ENCODE measurements around the gene IFT81.
"Not testable (repeated sequence)": the region's sequence is repeated elsewhere in the genome, so short reads cannot be mapped to it uniquely, and the experiment has no call there.

Gene IFT81

DNA sequence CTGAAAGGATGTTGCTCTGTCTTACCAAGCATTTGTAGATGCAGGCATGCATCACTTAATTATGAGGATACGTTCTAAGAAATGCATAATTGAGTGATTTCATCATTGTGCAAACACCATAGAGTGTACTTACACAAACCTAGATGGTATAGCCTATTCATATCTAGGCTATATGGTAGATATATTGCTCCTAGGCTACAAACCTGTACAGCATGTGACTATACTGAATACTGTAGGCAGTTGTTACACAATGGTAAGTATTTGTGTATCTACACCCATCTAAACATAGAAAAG, 75.9 kb downstream of the IFT81 start:
- no peak overlapping the region for H3K4me3 ChIP-seq (ENCODE audit: low read depth, low read length)
- CTCF ChIA-PET = interaction anchor here (1.1 to 1.5 kb wide), 2 partner anchors 10 to 24 kb away, joined by 4 to 5 read pairs; no protein-coding TSS in a partner anchor

GRCh38 chr12:110201995-110202394, 77.8 kb downstream of the IFT81 start:
- DNase-seq (ENCODE audit: low read depth, low spot score) = no peak
- no peak overlapping the region for H3K4me3 ChIP-seq (ENCODE audit: low read depth, low read length)
- POLR2A ChIA-PET = no interaction called here
- TF ChIP-seq, protein P1, sequence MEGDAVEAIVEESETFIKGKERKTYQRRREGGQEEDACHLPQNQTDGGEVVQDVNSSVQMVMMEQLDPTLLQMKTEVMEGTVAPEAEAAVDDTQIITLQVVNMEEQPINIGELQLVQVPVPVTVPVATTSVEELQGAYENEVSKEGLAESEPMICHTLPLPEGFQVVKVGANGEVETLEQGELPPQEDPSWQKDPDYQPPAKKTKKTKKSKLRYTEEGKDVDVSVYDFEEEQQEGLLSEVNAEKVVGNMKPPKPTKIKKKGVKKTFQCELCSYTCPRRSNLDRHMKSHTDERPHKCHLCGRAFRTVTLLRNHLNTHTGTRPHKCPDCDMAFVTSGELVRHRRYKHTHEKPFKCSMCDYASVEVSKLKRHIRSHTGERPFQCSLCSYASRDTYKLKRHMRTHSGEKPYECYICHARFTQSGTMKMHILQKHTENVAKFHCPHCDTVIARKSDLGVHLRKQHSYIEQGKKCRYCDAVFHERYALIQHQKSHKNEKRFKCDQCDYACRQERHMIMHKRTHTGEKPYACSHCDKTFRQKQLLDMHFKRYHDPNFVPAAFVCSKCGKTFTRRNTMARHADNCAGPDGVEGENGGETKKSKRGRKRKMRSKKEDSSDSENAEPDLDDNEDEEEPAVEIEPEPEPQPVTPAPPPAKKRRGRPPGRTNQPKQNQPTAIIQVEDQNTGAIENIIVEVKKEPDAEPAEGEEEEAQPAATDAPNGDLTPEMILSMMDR (IDR thresholded peaks at IDR 0.05; ENCODE audit: insufficient read depth, low read length, missing control alignments) = no peak
- CTCF ChIA-PET = no interaction called here

More for the DNA sequence above, 75.9 kb downstream of the IFT81 start:
- DNase-seq (ENCODE audit: low read depth, low spot score) = no peak
- POLR2A ChIA-PET = interaction anchor here (1.2 kb wide), 1 partner anchor 12 kb away, joined by 3 read pairs; no protein-coding TSS in a partner anchor
- TF ChIP-seq, protein P1 (IDR thresholded peaks at IDR 0.05; ENCODE audit: insufficient read depth, low read length, missing control alignments) = no peak

- POLR2A ChIA-PET = interaction anchor here (1.5 kb wide), 1 partner anchor 8 kb away, joined by 3 read pairs; no protein-coding TSS in a partner anchor
These were observed 79.4 kb downstream of the IFT81 start for GRCh38 chr12:110203546-110203945.

GRCh38 chr12:110205931-110206330, 81.8 kb downstream of the IFT81 start:
- ChIA-PET POLR2A (no interaction called here), CTCF (no interaction called here)
- TF ChIP-seq, protein P1 (IDR thresholded peaks at IDR 0.05; ENCODE audit: insufficient read depth, low read length, missing control alignments) = no peak
- no peak for DNase-seq (ENCODE audit: low read depth, low spot score)
- H3K4me3 ChIP-seq (ENCODE audit: low read depth, low read length) = no peak overlapping the region

More at GRCh38 chr12:110203546-110203945, 79.4 kb downstream of the IFT81 start:
- CTCF ChIA-PET = interaction anchor here (1.4 to 1.6 kb wide), 2 partner anchors 16 to 21 kb away, joined by 3 to 4 read pairs; no protein-coding TSS in a partner anchor
- TF ChIP-seq, protein P1 (IDR thresholded peaks at IDR 0.05; ENCODE audit: insufficient read depth, low read length, missing control alignments) = no peak
- no peak for DNase-seq (ENCODE audit: low read depth, low spot score)
- no peak overlapping the region for H3K4me3 ChIP-seq (ENCODE audit: low read depth, low read length)

DNA sequence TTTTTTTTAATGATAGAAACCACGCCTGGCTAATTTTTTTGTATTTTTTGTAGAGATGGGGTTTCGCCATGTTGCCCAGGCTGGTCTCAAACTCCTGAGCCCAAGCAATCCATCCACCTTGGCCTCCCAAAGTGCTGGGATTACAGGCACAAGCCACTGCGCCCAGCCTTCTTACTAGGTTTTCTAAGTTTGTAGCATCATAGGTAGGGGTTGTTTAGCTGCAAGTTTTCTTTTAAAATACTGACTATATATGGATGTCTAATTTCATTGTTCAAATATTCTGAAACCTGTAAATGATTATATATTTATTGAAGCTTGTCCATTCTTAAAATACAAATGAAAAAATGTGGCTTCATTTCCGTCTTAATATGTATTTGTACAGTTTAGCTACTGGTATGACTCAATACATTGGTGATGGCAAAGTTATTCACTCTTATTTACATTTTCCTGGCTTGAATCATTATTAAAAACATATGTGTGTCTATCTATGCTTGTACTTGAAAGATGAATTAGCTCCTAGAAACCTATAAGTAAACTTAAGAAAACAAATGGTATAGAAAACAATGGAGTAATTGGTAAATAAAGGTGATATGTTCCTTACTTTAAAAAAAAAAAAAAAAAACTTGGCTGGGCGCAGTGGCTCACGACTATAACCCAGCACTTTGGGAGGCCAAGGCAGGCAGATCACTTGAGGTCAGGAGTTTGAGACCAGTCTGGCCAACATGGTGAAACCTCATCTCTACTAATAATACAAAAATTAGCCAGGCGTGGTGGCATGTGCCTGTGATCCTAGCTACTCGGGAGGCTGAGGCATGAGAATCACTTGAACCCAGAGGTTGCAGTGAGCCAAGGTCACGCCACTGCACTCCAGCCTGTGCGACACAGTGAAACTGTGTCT, 87.7 kb downstream of the IFT81 start:
- POLR2A ChIA-PET = interaction anchor here (0.7 to 1.3 kb wide), 7 partner anchors 9 to 104 kb away, joined by 3 to 8 read pairs (median 4); no protein-coding TSS in a partner anchor
- peak; percentile 82 for DNase-seq (ENCODE audit: low read depth, low spot score)
- CTCF ChIA-PET = interaction anchor here (1.3 kb wide), 1 partner anchor 110 kb away, joined by 4 read pairs; no protein-coding TSS in a partner anchor
- not testable (repeated sequence) for H3K4me3 ChIP-seq (ENCODE audit: low read depth, low read length)

DNA sequence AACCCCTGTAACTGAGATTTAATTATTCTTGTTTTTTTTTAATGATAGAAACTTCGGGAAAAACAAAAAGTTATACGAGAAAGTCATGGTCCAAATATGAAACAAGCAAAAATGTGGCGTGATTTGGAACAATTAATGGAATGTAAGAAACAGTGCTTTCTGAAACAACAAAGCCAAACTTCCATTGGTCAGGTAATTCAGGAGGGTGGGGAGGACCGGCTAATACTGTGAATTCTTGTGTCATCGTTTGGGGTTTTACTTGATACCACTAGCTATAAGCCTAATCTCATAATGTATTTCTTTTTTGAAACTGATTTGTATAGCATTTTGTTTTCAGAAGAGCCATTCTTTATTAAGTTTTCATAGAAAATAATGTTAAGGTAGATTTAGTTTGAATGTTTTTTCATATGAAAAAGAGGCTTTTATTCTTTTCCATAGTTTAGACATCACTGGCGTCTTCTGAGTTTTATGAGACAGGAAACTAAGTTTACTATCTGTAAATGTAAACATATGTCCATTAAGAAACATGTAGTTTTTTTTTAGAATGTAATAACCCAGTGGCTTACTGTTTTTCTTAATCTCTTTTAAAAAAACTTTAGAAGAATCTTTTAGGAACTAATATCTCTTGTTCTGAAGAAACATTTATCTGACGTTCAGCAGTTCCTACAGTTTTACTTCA, 94.0 kb downstream of the IFT81 start:
- TF ChIP-seq, protein P1 (IDR thresholded peaks at IDR 0.05; ENCODE audit: insufficient read depth, low read length, missing control alignments) = no peak
- ChIA-PET POLR2A (no interaction called here), CTCF (interaction anchor here (1.5 kb wide), 1 partner anchor 117 kb away, joined by 3 read pairs; no protein-coding TSS in a partner anchor)
- no peak for DNase-seq (ENCODE audit: low read depth, low spot score)
- H3K4me3 ChIP-seq (ENCODE audit: low read depth, low read length) = no peak overlapping the region
